Astrocyte (in vitro differentiated cells and primary cell): ENCODE results near the gene C11orf58.

Experiments
- EZH2 ChIP-seq: IDR thresholded peaks from 2 replicates; pipeline ENCODE4 v1.6.1; 2012; ENCODE audit warnings: mild to moderate bottlenecking, low read length, inconsistent platforms; ENCODE audit not compliant: insufficient read depth
- TF ChIP-seq, protein P1 (sequence below): IDR thresholded peaks from 2 replicates; pipeline ENCODE4 v1.5.1; 2011; ENCODE audit warnings: low read depth, mild to moderate bottlenecking, inconsistent platforms, low read length, moderate library complexity; ENCODE audit not compliant: insufficient read depth

DNA sequence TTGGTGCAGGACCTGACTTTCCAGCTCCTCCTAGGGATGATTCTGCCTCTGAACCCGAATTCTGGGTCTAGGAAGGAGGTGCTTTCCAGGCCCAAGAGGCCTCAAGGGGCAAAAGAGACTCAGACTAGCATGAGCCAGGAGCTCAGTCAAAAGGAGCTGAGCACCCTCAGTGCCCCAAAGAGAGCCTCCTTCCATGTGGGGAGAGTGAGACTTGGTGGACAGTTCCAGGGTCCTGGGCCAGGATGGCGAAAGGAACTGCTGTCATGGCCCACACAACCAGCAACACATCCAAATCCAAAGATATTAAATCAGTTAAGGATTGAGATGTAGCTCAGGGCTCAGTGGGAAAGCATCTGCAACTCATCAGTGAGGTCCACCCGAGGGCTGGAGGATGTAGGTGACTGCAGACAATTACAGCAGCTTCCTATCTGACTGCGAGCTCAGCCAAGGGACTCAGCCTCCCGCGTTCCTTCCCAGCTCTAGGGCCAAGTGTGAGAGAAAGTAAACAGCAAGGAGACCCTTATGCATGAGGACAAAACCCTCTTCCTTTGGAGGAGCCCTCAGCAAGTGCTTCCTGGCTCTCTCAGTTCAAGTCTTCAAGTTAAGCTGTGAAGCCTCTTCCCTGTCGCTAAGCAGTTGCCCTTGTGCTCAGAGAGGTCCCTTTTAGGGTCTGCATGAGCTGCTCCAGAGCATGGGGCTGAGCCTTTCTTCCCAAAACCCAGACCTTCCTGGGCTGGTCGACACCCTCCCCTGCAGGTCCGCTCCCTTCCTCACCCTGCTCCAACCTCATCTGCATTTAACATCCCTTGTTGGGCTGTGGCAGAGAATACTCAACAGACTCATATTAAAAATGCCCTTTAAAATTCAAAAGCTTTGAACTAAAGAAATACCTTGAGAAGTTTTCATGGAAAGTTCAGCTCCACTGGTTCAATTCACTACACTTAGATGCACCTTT lies 35.8 kb downstream of the C11orf58 start:
- TF ChIP-seq, protein P1, sequence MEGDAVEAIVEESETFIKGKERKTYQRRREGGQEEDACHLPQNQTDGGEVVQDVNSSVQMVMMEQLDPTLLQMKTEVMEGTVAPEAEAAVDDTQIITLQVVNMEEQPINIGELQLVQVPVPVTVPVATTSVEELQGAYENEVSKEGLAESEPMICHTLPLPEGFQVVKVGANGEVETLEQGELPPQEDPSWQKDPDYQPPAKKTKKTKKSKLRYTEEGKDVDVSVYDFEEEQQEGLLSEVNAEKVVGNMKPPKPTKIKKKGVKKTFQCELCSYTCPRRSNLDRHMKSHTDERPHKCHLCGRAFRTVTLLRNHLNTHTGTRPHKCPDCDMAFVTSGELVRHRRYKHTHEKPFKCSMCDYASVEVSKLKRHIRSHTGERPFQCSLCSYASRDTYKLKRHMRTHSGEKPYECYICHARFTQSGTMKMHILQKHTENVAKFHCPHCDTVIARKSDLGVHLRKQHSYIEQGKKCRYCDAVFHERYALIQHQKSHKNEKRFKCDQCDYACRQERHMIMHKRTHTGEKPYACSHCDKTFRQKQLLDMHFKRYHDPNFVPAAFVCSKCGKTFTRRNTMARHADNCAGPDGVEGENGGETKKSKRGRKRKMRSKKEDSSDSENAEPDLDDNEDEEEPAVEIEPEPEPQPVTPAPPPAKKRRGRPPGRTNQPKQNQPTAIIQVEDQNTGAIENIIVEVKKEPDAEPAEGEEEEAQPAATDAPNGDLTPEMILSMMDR = no peak
- no peak for TF ChIP-seq EZH2
